ENCODE results near the gene TMEM62.

DNA sequence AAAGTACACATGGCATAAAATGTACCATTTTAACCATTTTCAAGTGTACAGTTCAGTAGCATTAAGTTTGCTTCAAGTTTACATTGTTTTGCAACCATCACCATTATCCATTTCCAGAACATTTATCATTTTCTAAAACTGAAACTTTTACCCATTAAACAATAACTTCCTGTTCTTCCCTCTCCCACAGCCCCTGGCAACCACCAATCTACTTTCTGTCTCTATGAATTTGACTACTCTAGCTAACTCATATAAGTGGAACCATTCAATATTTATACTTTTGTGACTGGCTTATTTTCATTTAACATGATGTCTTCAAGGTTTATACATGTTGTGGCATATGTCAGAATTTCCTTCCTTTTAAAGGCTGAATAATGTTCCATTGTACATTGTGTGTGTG lies 19.9 kb downstream of the TMEM62 start:
- TF ChIP-seq, protein P1, sequence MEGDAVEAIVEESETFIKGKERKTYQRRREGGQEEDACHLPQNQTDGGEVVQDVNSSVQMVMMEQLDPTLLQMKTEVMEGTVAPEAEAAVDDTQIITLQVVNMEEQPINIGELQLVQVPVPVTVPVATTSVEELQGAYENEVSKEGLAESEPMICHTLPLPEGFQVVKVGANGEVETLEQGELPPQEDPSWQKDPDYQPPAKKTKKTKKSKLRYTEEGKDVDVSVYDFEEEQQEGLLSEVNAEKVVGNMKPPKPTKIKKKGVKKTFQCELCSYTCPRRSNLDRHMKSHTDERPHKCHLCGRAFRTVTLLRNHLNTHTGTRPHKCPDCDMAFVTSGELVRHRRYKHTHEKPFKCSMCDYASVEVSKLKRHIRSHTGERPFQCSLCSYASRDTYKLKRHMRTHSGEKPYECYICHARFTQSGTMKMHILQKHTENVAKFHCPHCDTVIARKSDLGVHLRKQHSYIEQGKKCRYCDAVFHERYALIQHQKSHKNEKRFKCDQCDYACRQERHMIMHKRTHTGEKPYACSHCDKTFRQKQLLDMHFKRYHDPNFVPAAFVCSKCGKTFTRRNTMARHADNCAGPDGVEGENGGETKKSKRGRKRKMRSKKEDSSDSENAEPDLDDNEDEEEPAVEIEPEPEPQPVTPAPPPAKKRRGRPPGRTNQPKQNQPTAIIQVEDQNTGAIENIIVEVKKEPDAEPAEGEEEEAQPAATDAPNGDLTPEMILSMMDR (IDR thresholded peaks at IDR 0.05; ENCODE audit: low read depth, low read length, poor library complexity, severe bottlenecking), result no peak
- TF ChIP-seq EZH2phosphoT487 (IDR thresholded peaks at IDR 0.05; ENCODE audit: borderline replicate concordance, low read length), result no peak
